Neuronal stem cell (in vitro differentiated cells): ENCODE results near the gene IFT43.
A peak's percentile ranks its signal among the peaks of the same experiment; 100 is the strongest.

Source experiments
- DNase-seq: peaks from one replicate; pipeline ENCODE4 v3.0.0-alpha.2; 2013; ENCODE audit warnings: low spot score
- H2AFZ ChIP-seq: one replicate; pipeline ENCODE4 v1.6.1; 2013; ENCODE audit warnings: mild to moderate bottlenecking, low read length, inconsistent platforms
- H2AK5ac ChIP-seq: 2 replicates; pipeline ENCODE4 v1.6.1; 2013; ENCODE audit warnings: low read depth, mild to moderate bottlenecking, inconsistent platforms, low read length, moderate library complexity, mixed read lengths
- H2BK120ac ChIP-seq: 2 replicates; pipeline ENCODE4 v1.6.1; 2013; ENCODE audit warnings: low read depth, mild to moderate bottlenecking, inconsistent platforms, low read length, moderate library complexity, mixed read lengths
- H2BK12ac ChIP-seq: one replicate; pipeline ENCODE4 v1.6.1; 2013; ENCODE audit warnings: low read length, inconsistent platforms
- H2BK15ac ChIP-seq: 2 replicates; pipeline ENCODE4 v1.6.1; 2013; ENCODE audit warnings: mild to moderate bottlenecking, low read length, inconsistent platforms, mixed read lengths
- H2BK5ac ChIP-seq: one replicate; pipeline ENCODE4 v1.6.1; 2013; ENCODE audit warnings: inconsistent platforms, mild to moderate bottlenecking, low read length, moderate library complexity
- H3K14ac ChIP-seq: one replicate; pipeline ENCODE4 v1.6.1; 2013; ENCODE audit warnings: low read length, inconsistent platforms
- H3K18ac ChIP-seq: 2 replicates; pipeline ENCODE4 v1.6.1; 2013; ENCODE audit warnings: low read length, inconsistent platforms
- H3K23ac ChIP-seq: 2 replicates; pipeline ENCODE4 v1.6.1; 2013; ENCODE audit warnings: low read depth, mild to moderate bottlenecking, mixed read lengths, low read length, inconsistent platforms; ENCODE audit not compliant: poor library complexity
- H3K27ac ChIP-seq: replicated peaks from 3 replicates; pipeline ENCODE4 v1.5.1; 2013; ENCODE audit warnings: low read length, inconsistent platforms
- H3K27me3 ChIP-seq, 3 experiments: 2 replicates each; pipeline ENCODE4 v1.6.1; 2013; ENCODE audit warnings: low read length in 3 of 3, mild to moderate bottlenecking in 2 of 3, inconsistent platforms in 1 of 3, low read depth in 1 of 3, mixed read lengths in 1 of 3, moderate library complexity in 1 of 3; ENCODE audit not compliant: control insufficient read depth in 3 of 3, insufficient read depth in 3 of 3
- H3K36me3 ChIP-seq, 2 donors: replicated peaks in 1 of 2; 2 replicates each; pipeline ENCODE4 v1.6.1; 2013; ENCODE audit warnings: low read length in 2 of 2; ENCODE audit not compliant: control insufficient read depth in 2 of 2, insufficient read depth in 2 of 2
- H3K4ac ChIP-seq: 2 replicates; pipeline ENCODE4 v1.6.1; 2013; ENCODE audit warnings: inconsistent platforms, mild to moderate bottlenecking, low read length, moderate library complexity
- H3K4me1 ChIP-seq, 2 donors: 1 replicate in 1 of 2; 2 replicates in 1 of 2; pipeline ENCODE4 v1.6.1; 2013; ENCODE audit warnings: low read length in 2 of 2, low read depth in 1 of 2; ENCODE audit not compliant: control insufficient read depth in 2 of 2, insufficient read depth in 1 of 2
- H3K4me2 ChIP-seq: one replicate; pipeline ENCODE4 v1.6.1; 2013; ENCODE audit warnings: mild to moderate bottlenecking, low read length, inconsistent platforms; ENCODE audit not compliant: insufficient read depth, poor library complexity, severe bottlenecking
- H3K4me3 ChIP-seq, 2 donors: 2 replicates each; pipeline ENCODE4 v1.5.1; 2013; ENCODE audit warnings: low read length in 2 of 2, mild to moderate bottlenecking in 2 of 2, inconsistent platforms in 1 of 2, moderate library complexity in 1 of 2
- H3K79me1 ChIP-seq: one replicate; pipeline ENCODE4 v1.6.1; 2013; ENCODE audit warnings: low read depth, mild to moderate bottlenecking, inconsistent platforms, low read length, moderate library complexity
- H3K9ac ChIP-seq: one replicate; pipeline ENCODE4 v1.6.1; 2013; ENCODE audit warnings: mild to moderate bottlenecking, low read depth, low read length, inconsistent platforms; ENCODE audit not compliant: poor library complexity
- H3K9me3 ChIP-seq, 2 donors: replicated peaks in 1 of 2; 2 replicates each; pipeline versions ENCODE3 to v1.6.1; 2013; ENCODE audit warnings: low read length in 2 of 2, mild to moderate bottlenecking in 2 of 2, inconsistent platforms in 1 of 2, low read depth in 1 of 2, mixed read lengths in 1 of 2, moderate library complexity in 1 of 2; ENCODE audit not compliant: control insufficient read depth in 2 of 2, insufficient read depth in 1 of 2
- H4K8ac ChIP-seq: one replicate; pipeline ENCODE4 v1.6.1; 2013; ENCODE audit warnings: low read depth, mild to moderate bottlenecking, inconsistent platforms, low read length, moderate library complexity
- H4K91ac ChIP-seq: one replicate; pipeline ENCODE4 v1.6.1; 2013; ENCODE audit warnings: low read length, low read depth, mild to moderate bottlenecking, inconsistent platforms; ENCODE audit not compliant: poor library complexity
- WGBS, 2 donors: extraction: QIAGEN DNeasy Blood & Tissue Kit; methylation state at CpG; one replicate each; pipeline ENCODE4 v1.1.7; 2013; ENCODE audit warnings: missing lambda C conversion rate in 2 of 2, mixed read lengths in 1 of 2; ENCODE audit not compliant: insufficient read length in 2 of 2, insufficient replicate concordance in 1 of 2; ENCODE audit errors: extremely low coverage in 2 of 2; 5-methylcytosine and 5-hydroxymethylcytosine counted together

Gene IFT43

DNA sequence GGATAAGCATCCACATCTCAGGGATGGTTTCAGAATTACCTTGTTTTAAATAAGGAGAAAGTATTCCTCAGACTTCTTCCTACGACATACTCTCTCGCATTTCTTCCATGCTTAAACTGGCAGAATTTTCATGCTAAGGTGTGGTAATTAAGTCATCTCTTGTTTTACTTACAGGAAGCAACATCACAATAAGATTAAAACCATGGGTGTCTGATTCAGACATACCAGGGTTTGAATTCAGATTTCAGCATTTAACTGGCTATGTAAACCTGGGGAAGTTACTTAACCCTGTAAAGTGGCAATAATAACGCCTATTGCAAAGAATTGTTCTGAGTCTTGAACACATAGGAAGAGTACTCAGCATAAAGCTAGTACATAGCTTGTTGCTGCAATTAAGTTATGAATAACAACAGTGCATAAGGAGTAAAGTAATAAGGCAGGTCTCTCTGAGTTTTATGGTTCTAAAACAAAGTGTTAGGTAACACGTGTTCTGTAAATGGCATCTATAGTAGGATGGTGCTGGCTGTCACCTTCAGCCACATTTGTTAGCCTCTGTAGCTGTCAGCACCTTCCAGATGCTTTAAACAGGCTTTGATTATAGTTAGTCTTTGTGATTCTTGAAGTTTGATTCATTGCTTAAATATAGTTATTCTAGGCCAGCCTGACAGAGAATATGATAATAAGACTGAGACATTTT, 38.8 kb downstream of the IFT43 start:
- Histone ChIP-seq H3K27ac (no peak overlapping the region), H3K18ac (no peak overlapping the region), H2BK120ac (no peak overlapping the region), H2AFZ (no peak overlapping the region), H3K9ac (no peak overlapping the region), H3K4me3 (no peak overlapping the region), H2BK12ac (no peak overlapping the region), H3K23ac (no peak overlapping the region), H3K27me3 (no peaks in the 10 kb centered on the region), H2AK5ac (no peak overlapping the region), H4K91ac (no peak overlapping the region), H3K4me2 (no peak overlapping the region), H2BK15ac (no peak overlapping the region), H3K79me1 (peaks cover 4% of the 10 kb centered on the region), H3K36me3 (peaks cover 7 to 22% of the 10 kb centered on the region in 2 donors), H3K4ac (no peak overlapping the region), H3K9me3 (peaks cover 6 to 13% of the 10 kb centered on the region in 2 donors), H4K8ac (no peak overlapping the region), H2BK5ac (no peak overlapping the region), H3K14ac (no peak overlapping the region), H3K4me1 (no peaks in the 10 kb centered on the region)
- no peak for DNase-seq
- no CpG with 5 or more reads among the region's 4 CpGs for WGBS, 2 donors

DNA sequence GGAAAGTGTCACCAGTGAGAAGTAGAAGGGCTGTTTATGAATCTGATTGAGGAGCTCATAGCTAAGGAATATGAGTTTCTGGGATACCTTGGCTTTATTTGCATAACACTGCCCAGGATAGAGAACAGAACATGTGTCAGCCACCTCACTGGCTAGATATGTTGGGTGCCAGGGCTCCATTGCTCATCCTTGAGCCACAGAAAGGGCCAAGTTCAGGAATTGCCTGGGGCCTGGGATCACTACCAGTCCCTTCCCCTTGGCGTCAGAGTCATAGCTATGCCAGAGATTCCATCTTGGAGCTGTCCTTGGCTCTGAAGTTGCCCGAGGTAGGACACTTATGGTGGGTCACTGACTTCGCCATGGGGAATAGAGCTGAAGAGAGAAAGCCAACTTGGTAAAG, 49.0 kb downstream of the IFT43 start:
- Histone ChIP-seq H3K27ac (no peak overlapping the region), H3K23ac (no peak overlapping the region), H2BK15ac (no peak overlapping the region), H3K18ac (no peak overlapping the region), H3K79me1 (no peaks in the 10 kb centered on the region), H2AFZ (no peak overlapping the region), H3K9ac (no peak overlapping the region), H2BK12ac (no peak overlapping the region), H3K4me2 (no peak overlapping the region), H2BK120ac (no peak overlapping the region), H4K8ac (no peak overlapping the region), H3K9me3 (no peaks in the 10 kb centered on the region), H3K14ac (no peak overlapping the region), H3K4me1 (no peaks in the 10 kb centered on the region), H2BK5ac (no peak overlapping the region), H3K4me3 (no peak overlapping the region), H3K27me3 (no peaks in the 10 kb centered on the region), H2AK5ac (no peak overlapping the region), H4K91ac (no peak overlapping the region), H3K4ac (no peak overlapping the region), H3K36me3 (peaks cover 0 to 12% of the 10 kb centered on the region in 2 donors)
- no peak for DNase-seq
- WGBS, 2 donors: no CpG with 5 or more reads among the region's 3 CpGs

DNA sequence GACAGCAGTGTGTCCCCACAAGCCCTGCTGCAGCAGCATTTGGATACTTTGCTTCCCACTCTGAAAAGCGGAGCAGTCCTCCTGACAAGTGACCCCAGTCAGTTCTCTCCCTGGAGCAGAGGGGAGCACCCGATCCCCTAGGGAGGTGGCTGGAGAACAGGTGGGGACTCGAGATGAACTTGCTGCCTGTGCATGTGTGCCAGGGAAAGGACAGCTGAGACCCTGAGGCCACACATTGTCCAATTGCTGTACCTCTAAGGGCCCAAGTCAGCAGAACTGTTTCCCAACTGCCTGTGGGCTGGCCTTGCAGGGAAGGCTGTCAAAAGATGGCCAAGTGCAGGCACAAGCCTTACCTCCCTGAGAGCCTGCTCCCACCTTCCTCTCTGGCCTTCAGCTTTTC, 55.1 kb downstream of the IFT43 start:
- H3K36me3 ChIP-seq: peaks cover 2 to 3% of the 10 kb centered on the region in 2 donors
- H3K14ac ChIP-seq: no peak overlapping the region
- H3K4me2 ChIP-seq: no peak overlapping the region
- H3K9me3 ChIP-seq: no peaks in the 10 kb centered on the region
- H4K8ac ChIP-seq: no peak overlapping the region
- H4K91ac ChIP-seq: no peak overlapping the region
- H2AFZ ChIP-seq: no peak overlapping the region
- no peak overlapping the region for H2AK5ac ChIP-seq
- no peak overlapping the region for H3K18ac ChIP-seq
- H3K79me1 ChIP-seq: no peaks in the 10 kb centered on the region
- no peak overlapping the region for H2BK5ac ChIP-seq
- no peak overlapping the region for H3K27ac ChIP-seq
- H3K4me3 ChIP-seq: peak overlapping the region in 1 of 2 donors; percentile 6
- no peaks in the 10 kb centered on the region for H3K27me3 ChIP-seq
- H3K4me1 ChIP-seq: peaks cover 0 to 3% of the 10 kb centered on the region in 2 donors
- no CpG with 5 or more reads among the region's 3 CpGs for WGBS, 2 donors
- H3K9ac ChIP-seq: no peak overlapping the region
- H2BK15ac ChIP-seq: no peak overlapping the region
- no peak for DNase-seq
- no peak overlapping the region for H2BK12ac ChIP-seq
- H3K4ac ChIP-seq: no peak overlapping the region
- H2BK120ac ChIP-seq: no peak overlapping the region
- no peak overlapping the region for H3K23ac ChIP-seq

DNA sequence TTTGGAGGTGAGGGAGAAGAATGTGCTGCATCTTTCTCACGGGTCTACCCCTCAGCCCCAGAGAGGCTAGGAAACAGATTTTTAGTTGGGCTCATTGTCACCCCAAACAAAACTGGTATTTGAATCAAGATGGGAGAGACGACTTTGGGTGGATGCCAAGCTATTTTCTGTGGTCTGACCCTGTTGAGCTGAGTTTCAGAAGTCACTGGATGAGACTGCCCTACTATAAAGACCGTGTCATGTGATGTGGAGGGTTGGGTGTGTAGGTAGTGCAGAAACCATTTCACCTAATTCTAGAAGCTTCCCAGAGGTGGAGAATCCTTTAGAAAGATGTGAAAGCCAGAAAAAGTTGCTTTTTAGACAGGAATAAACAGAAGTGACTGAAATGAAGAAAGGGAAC, 60.2 kb downstream of the IFT43 start:
- Histone ChIP-seq H2BK120ac (no peak overlapping the region), H2BK12ac (no peak overlapping the region), H3K27me3 (no peaks in the 10 kb centered on the region), H2BK5ac (no peak overlapping the region), H3K27ac (no peak overlapping the region), H3K79me1 (no peaks in the 10 kb centered on the region), H2BK15ac (no peak overlapping the region), H3K9me3 (no peaks in the 10 kb centered on the region), H3K4me3 (no peak overlapping the region), H3K9ac (no peak overlapping the region), H3K4me2 (no peak overlapping the region), H3K4ac (no peak overlapping the region), H2AFZ (no peak overlapping the region), H2AK5ac (no peak overlapping the region), H3K4me1 (peaks cover 4 to 8% of the 10 kb centered on the region in 2 donors), H3K36me3 (peaks cover 2 to 3% of the 10 kb centered on the region in 2 donors), H4K91ac (no peak overlapping the region), H4K8ac (no peak overlapping the region), H3K23ac (no peak overlapping the region), H3K14ac (no peak overlapping the region), H3K18ac (no peak overlapping the region)
- WGBS, 2 donors: no CpG with 5 or more reads among the region's 3 CpGs
- no peak for DNase-seq
